Putamen (tissue), 1 donor: ENCODE results near the gene GPR17.

ENCODE experiments used
- DNase-seq: peaks from one replicate; pipeline ENCODE4 v3.0.0-alpha.2; 2016; ENCODE audit warnings: low spot score

GPR17 gene, protein sequence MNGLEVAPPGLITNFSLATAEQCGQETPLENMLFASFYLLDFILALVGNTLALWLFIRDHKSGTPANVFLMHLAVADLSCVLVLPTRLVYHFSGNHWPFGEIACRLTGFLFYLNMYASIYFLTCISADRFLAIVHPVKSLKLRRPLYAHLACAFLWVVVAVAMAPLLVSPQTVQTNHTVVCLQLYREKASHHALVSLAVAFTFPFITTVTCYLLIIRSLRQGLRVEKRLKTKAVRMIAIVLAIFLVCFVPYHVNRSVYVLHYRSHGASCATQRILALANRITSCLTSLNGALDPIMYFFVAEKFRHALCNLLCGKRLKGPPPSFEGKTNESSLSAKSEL

DNA sequence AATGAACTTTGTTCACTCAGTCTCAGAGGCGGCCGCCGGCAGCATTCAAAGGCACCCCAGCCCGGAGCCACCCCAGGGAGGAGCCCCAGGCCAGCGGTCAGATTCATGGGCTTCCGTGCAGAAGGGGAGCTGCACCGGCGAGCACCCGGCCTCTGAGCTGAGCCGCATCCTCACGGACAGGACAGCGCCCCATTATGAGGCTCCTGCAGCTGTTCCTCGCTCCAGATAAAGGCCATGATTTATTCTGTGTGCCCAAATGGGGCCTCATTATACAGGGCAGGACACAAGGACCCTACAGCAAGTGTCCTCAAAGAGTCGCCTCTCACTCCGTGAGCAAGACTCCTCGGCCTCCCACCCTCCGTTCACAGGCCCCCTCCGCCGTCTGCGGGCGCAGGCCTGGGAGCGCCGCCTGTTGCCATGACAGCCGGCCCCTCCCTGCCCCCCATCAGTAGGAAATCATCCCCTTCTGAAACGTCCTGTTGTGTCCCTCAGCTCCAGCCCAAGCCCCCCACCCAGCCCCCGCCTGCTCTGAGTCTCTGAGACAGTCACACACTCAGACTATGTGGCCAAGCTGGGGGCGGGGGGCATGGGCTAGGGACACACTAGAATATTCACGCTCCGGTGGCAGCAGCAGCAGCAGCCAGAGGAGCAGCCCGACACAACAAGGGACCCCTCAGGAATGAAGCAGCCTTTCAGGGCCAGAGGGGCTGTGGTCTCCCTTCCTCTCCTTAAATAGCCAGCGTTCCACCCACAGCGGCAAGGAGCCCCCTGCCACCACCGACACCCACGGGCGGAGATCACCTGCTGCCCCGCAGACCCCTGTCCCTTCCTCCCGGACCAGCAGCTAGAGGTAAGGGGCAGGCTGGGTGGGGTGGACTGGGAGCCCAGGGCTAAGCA is at the start of gene GPR17:
Gene GPR17, plus strand, starts transcription at position 759 of the 897 bp plus-strand sequence. CDS start 4,583 bp downstream, outside the sequence.
- DNase-seq: peak; percentile 53

DNA sequence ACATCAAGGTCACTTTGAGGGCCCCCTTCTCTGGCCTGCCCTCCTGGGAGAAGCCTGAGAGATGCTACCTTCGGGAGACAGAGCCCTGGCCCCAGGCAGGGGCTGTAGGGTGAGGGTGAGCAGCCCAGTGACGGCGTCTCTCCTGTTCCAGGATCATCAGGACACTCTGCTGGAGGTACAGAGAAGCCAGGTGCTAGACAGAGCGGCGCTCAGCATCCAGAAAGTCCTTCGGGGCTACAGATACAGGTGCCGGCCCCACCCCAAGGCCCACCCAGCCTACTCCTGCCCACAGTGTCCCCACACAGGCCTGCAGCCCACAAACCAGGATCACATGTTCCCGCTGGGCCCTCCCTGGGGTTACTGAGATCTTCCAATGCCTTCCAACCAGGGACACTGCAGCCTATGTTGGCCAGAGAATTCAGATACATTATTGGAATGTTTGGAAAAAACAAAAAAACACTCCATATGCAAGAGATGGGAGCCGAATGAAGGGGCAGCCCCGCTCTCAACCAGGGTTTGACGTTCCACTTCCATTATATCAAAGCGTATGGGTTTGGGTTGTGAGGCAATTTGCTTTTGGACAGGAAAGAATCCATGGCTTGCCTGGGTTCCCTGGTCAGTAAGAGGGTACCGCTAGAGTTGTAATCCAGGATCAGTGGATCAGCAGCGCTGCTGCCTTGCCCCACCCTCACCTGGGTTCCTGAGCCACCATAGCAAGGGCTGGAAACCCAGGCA is 49.5 kb upstream of the GPR17 start:
- DNase-seq: no peak

DNA sequence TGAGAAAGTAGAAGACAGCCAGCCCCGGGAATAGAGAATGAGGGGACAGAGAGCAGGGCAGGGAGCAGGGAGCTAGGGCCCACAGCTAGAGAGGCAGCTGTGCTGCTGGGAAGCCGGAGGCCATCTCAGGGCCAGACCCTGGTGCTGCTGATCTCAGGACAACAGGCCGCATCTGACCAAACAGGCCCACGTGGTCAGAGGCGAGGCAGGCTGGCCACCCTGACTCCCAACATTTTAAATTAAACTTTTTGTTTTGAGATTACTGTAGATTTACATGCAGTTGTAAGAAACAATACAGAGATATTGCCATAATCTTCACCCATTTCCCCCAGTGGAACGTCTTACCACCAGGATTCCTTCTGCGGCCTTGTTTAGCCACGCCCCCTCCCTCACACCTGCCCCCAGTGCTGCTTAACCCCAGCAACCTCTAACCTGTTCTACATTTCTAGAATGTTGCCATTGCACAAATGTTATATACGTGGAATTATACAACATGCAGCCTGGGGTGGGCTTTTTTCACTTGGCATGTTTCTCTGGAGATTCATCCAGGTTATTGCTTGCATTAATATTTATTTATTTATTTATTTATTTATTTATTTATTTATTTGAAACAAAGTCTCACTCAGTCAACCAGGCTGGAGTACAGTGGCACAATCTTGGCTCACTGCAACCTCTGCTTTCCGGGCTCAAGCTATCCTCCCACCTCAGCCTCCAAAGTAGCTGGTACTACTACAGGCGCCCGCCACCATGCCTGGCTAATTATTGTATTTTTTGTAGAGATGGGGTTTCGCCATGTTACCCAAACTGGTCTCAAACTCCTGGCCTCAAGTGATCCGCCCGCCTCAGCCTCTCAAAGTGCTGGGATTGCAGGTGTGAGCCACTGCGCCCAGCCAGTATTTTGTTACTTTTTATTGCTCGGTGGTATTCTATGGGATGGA is 48.6 kb upstream of the GPR17 start:
- no peak for DNase-seq

DNA sequence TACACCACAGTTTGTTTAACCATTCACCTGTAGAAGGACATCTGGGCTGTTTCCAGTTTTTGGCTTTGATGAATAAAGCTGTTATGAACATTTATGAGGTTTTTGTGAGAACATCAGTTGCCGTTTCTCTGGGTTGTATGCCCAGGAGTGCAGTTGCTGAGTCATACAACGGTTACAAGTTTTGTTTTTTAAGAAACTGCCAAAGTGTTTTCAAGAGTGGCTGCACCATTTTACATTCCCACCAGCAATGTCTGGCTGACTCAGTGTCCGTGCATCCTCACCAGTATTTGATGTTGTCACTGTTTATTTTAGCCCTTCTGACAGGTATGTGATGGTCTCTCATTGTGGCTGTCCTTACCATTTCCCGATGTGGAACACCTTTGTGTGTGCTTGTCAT is 48.0 kb upstream of the GPR17 start:
- DNase-seq: no peak

DNA sequence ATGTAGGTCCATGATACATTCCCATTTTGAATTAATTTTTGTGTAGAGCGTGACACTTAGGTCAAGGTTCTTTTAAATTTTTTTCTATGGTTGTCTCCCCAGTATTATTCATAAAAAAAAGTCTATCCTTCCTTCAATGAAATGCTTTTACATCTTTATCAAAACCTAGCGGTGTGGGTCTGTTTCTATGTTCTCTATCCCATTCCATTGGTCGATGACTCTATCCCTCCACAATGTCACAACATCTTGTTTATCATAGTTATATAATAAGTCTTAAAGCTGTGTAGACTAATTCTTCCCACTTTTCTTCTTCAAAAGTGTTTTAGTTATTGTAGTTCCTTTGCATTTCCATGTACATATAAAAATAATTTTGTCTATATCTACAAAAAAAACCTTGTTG is 47.2 kb upstream of the GPR17 start:
- no peak for DNase-seq

DNA sequence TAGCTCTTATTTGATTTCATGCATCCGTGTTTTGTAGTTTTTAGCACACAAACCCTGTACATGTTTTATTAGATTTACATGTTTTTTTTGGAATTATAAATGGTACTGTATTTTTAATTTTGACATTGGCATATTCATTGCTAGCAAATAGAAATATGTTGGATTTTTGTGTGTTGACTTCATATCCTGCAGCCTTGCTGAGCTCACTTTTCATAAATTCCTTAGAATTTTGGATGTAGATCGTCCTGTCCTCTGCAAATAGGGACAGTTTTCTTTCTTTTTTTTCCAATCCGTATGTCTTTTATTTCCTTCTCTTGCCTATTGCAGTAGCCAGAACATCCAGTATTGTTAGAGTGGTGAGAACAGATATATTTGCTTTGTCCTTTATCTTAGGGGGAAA is 46.7 kb upstream of the GPR17 start:
- DNase-seq: no peak

DNA sequence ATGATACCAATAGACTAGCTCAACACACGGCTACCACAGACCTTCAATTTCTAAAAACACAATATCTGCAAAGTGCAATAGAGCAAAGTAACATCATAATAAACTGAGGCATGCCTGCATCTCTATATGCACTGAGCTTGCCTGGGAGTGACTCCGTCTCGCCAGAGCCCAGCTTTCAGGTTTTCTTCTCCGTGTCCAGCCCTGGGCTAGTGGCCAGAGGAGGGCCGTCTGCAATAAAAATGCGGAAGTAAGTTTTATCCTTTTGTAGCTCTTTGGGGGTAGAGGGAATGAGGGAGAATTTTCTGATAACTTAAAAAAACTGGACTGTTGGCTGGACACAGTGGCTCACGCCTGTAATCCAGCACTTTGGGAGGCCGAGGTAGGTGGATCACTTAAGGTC is 41.0 kb upstream of the GPR17 start:
- no peak for DNase-seq

- no peak for DNase-seq
Observed at GRCh38 chr2:127605691-127606263, 40.2 kb upstream of the GPR17 start.

DNA sequence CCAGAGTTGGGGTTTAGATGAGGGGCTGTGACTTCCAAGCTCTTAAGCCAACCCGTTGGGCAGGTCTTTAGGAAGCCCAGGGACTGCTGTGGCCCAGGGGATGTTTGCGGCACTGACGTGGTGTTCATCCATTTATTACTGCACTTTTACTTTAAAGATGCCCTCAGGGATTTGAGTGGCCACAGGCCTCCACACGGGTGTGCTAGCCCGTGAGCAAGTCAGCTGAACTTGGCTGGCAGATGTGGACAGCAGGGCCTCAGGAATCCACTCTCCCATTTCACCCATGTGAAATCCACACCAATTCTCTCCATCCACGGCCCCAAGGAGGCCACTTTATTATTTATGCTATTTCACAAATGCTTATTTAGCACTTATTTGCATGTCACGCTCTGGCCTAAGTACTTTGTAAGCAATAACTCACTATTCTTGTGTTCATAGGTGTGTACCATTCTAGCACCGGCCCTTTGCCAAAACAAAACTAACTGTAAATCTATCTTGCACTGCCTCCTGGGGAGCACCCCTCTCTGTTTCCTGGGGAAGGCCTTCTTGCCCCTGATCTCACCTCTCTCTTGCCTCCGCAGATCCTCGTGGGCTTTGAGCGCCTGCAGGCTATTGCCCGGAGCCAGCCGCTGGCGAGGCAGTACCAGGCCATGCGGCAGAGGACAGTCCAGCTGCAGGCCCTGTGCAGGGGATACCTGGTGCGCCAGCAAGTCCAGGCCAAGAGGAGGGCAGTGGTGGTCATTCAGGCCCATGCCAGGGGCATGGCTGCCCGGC is 39.1 kb upstream of the GPR17 start:
- DNase-seq: no peak

GRCh38 chr2:127607399-127607908 is 38.5 kb upstream of the GPR17 start:
- DNase-seq: no peak

DNA sequence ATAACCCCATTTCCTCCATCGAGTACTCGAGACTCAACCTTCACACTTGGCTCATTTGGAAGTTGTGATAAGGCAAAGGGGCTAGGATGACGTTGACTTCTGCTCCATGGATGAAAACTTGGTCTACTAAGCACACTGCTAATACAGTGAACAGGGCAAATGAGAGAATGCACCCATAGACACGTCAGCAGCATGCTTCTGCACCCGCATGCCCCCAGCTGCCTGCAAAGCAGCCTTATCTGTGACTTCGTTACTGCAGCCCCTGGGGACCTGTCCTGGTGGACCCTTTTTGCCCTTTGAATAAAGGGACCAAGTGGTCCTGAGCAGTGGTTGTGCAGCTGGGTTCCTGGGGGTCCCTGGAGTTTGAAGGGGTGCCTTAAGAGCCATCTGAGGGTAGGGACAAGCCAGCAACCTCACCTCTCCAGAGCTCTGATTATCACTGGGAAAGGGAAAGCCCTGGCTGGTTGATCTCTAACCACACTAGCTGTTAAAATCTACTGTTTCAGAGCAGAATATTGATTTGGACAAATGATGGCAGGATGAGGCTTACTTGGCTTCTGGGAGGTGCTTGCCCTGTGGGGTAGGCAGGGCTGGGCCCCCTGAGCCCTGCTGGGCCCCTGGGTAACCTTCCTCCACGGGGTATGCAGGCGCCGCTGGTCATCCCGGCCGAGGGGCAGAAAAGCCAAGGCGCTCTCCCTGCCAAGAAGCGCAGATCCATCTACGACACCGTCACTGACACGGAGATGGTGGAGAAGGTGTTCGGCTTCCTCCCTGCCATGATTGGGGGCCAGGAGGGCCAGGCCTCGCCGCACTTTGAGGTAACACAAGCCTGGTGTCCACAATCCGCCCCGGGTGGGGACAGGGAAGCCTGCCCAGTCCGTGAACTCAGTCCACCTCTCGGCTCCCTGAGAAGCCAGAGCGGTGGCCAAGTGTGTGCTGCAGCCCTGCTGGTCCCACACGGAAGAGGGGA is 37.6 kb upstream of the GPR17 start:
- no peak for DNase-seq

DNA sequence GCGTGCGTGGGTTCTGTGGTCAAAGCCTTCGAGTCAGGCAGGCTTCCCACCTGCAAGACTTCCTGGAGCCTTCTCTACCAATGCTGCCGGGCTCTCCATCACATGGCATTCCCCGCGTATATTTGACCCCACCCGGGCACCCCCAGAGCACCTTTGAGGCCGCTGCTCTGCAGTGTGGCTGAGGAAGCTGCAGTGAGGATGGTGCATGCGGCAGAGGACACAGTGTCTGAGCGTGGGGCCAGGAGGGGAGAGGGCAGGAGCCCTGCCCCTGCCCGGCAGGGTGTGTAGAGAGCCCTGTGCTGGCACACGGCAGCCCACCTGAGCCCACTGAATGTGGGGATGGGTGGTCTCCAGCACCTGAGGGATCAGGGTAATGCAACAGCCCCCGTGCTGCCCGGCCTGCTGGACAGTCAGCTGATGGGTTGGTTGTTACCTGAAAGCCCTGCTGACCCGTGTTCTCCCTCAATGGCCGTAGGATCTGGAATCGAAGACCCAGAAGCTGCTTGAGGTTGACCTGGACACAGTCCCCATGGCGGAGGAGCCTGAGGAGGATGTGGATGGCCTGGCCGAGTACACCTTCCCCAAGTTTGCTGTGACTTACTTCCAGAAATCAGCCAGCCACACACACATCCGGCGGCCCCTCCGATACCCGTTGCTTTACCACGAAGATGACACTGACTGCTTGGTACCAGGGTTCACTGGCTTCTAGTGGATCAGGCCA is 36.8 kb upstream of the GPR17 start:
- DNase-seq: no peak

- no peak for DNase-seq
Observed at GRCh38 chr2:127609818-127610217, 36.1 kb upstream of the GPR17 start.

GRCh38 chr2:127610561-127610960 is 35.4 kb upstream of the GPR17 start:
- DNase-seq: no peak

GRCh38 chr2:127611076-127611925 is 34.7 kb upstream of the GPR17 start:
- DNase-seq: no peak

- no peak for DNase-seq
Observed at GRCh38 chr2:127612111-127612822, 33.7 kb upstream of the GPR17 start.

GRCh38 chr2:127614246-127614645 is 31.7 kb upstream of the GPR17 start:
- no peak for DNase-seq
